Activated CD8-positive, alpha-beta T cell treated with anti-CD3 and anti-CD28 coated beads for 36 hours (primary cell): Measurements from ENCODE around the gene DLX3. TPM values are rescaled to one million over a fixed set of nuclear protein-coding genes. Genes with fewer than 3 reads are reported as not detected.
"Not testable (repeated sequence)": the region's sequence is repeated elsewhere in the genome, so short reads cannot be mapped to it uniquely, and the experiment has no call there.

Experiments used
- ATAC-seq: fragments of 200-7000 bp; cut with Tn5 transposase; one replicate; pipeline ENCODE4 v1.10.0; 2021; ENCODE audit warnings: mild to moderate bottlenecking, moderate library complexity
- CTCF ChIA-PET: fragments of 350-600 bp; sonication (Branson Sonifier 250); formaldehyde crosslinking; loops from one replicate; lab custom pipeline; 2021; ENCODE audit warnings: antibody characterized with exemption; lab: Charles Lee
- POLR2A ChIA-PET: fragments of 350-600 bp; sonication (Branson Sonifier 250); formaldehyde crosslinking; loops from one replicate; lab custom pipeline; 2021; ENCODE audit warnings: antibody characterized with exemption; lab: Charles Lee
- DNase-seq: peaks from one replicate; pipeline ENCODE4 v3.0.0-alpha.2; 2020
- H3K27ac Mint-ChIP-seq: one replicate; pipeline ENCODE4 v1.8.0; 2021; ENCODE audit warnings: mild to moderate bottlenecking, mixed read lengths
- H3K27me3 Mint-ChIP-seq: one replicate; pipeline ENCODE4 v1.8.0; 2021; ENCODE audit warnings: mixed read lengths
- H3K36me3 Mint-ChIP-seq: one replicate; pipeline ENCODE4 v1.8.0; 2021; ENCODE audit warnings: low read depth, mixed read lengths
- H3K4me1 Mint-ChIP-seq: one replicate; pipeline ENCODE4 v1.8.0; 2021; ENCODE audit warnings: low read depth, mixed read lengths
- H3K4me3 Mint-ChIP-seq: one replicate; pipeline ENCODE4 v1.8.0; 2021; ENCODE audit warnings: mild to moderate bottlenecking, moderate library complexity, mixed read lengths
- H3K9me3 Mint-ChIP-seq: one replicate; pipeline ENCODE4 v1.8.0; 2021; ENCODE audit warnings: mixed read lengths
- intact Hi-C: fragments of 100-400 bp; cut with micrococcal nuclease; formaldehyde crosslinking; loops from one replicate; pipeline ENCODE4 v1.10.0; 2022
- total RNA-seq, 2 experiments: library from RNA; stranded (reverse); gene quantifications; one replicate each; pipeline ENCODE4 v1.2.3, GENCODE V29; 2021
- TF ChIP-seq, protein P1 (sequence below): fragments of 200-600 bp; IDR thresholded peaks from one replicate; pipeline ENCODE4 v1.8.0; 2022; ENCODE audit warnings: antibody characterized with exemption, mild to moderate bottlenecking

DLX3 gene
- total RNA-seq: not detected

DNA sequence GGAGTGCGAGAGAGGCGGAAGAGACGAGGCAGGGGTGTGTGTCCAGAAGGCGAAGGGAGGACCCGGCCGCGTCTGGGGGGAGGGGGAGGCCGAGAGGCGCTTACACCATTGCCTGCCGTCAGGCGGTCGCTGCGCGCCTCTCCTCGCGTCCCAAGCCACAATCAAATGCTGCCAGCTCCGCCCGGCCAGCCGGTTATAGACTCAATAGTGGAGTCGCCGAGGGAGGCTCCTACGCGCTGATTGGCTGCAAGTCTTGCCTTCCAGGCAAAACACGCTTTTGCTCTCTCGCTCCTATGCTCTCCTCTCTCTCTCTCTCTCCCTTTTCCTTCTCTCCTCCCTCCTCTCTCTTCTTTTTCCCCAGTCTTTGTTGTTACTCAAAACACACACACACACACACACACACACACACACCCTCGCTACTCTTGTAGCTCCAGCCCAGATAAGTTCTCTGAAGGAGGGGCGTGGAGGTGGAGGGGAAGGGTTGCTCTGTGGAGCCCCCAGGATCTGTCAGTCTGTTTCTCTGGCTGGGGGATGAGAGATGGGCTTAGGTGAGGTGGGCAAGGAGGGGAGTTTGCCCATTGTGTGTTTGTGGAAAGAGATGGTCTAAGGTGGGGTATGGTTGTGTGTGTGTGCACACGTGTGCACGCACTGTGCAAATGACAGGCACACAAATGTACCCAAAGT is at the start of gene DLX3:
DLX3 (minus strand) TSS at position 170 of the 684 bp plus-strand sequence. CDS start 226 bp downstream, outside the sequence.
- DNase-seq (peak; percentile 49), ATAC-seq (peak; percentile 14)
- Mint-ChIP-seq H3K27ac (no peak within 1 kb of the TSS), H3K4me3 (peak within 1 kb of the TSS; percentile 64), H3K27me3 (peaks cover 69% of the 10 kb centered on the region), H3K9me3 (no peaks in the 10 kb centered on the region), H3K36me3 (no peaks in the 10 kb centered on the region), H3K4me1 (peaks cover 22% of the 10 kb centered on the region)
- intact Hi-C loops: loop anchor here (5.0 to 10.0 kb wide), 3 partner anchors 113 to 420 kb away; partner anchors contain the start of gene NXPH3
- ChIA-PET CTCF (interaction anchor here (0.7 to 7.4 kb wide), 22 partner anchors 6 to 425 kb away, joined by 3 to 172 read pairs (median 14); no protein-coding TSS in a partner anchor), POLR2A (interaction anchor here (0.6 to 2.1 kb wide), 2 partner anchors 43 to 101 kb away, joined by 4 to 6 read pairs; no protein-coding TSS in a partner anchor)
- TF ChIP-seq, protein P1, sequence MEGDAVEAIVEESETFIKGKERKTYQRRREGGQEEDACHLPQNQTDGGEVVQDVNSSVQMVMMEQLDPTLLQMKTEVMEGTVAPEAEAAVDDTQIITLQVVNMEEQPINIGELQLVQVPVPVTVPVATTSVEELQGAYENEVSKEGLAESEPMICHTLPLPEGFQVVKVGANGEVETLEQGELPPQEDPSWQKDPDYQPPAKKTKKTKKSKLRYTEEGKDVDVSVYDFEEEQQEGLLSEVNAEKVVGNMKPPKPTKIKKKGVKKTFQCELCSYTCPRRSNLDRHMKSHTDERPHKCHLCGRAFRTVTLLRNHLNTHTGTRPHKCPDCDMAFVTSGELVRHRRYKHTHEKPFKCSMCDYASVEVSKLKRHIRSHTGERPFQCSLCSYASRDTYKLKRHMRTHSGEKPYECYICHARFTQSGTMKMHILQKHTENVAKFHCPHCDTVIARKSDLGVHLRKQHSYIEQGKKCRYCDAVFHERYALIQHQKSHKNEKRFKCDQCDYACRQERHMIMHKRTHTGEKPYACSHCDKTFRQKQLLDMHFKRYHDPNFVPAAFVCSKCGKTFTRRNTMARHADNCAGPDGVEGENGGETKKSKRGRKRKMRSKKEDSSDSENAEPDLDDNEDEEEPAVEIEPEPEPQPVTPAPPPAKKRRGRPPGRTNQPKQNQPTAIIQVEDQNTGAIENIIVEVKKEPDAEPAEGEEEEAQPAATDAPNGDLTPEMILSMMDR: no peak

DNA sequence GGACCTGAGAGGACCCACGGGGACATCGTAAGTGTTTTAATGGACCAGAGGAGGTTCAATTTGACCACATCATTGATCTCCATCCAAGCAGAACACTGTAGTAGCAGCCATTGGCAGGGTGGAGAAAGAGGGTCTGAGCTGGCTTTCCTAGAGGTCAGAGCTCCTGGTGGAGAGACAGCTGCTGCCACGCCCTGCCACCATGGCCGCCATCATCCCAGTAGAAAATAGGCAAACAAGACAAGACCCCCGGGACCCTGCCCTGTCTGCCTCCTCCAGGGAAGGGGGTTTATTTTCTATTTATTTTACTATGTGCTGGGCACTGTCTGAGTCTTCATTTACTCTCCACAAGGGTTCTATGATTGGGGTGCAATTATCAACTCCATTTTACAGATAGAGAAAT is 49.5 kb upstream of the DLX3 start:
- DNase-seq (no peak), ATAC-seq (no peak)
- ChIA-PET CTCF (no interaction called here), POLR2A (interaction anchor here (1.0 to 1.2 kb wide), 2 partner anchors 11 to 50 kb away, joined by 3 read pairs; partner anchors contain the start of gene PDK2)
- H3K27me3 Mint-ChIP-seq: peaks cover 4% of the 10 kb centered on the region
- TF ChIP-seq, protein P1: no peak
- no peaks in the 10 kb centered on the region for H3K9me3 Mint-ChIP-seq
- H3K27ac Mint-ChIP-seq: no peak overlapping the region
- H3K4me1 Mint-ChIP-seq: peaks cover 5% of the 10 kb centered on the region
- no peaks in the 10 kb centered on the region for H3K36me3 Mint-ChIP-seq
- intact Hi-C loops: no loop called here
- H3K4me3 Mint-ChIP-seq: no peak overlapping the region

DNA sequence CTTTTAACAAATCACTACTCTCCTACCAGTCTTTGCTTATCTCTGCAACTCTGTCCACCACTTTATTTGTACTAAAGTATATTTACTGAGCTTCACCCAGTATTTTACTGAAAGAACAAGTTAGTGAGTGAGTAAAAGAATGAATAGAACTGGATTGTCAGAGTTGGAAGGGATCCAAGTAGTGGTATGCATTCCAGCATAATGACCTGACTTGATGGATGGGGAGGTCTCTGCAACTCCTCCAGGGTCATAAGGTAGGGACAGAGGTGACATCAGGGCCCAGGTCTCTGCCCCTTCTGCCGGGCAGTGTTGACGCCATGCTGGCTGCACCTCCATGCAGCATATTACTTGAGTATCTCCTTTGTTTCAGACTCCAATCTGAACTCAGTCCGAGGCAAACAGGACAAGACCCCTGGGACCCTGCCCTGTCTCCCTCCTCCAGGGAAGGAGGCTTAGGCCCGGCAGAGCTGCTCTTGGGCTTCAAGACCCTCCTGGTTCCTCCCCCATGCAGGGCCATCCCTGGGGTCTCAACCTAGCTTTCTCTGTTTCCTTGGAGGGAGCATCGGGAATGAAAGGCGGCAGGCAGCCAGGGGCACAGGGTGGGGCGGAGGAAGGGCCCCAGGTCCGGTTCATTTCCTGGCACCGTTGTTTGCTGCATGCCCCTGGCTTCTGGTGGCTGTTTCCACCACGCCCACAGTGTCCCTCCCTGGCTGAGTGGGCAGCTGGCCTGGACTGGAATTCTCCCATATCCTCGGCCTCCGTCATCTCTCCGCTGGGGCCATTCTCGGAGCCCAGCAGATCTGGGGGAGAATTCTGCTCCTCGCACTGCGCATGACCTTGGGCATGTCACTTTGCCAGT is 48.5 kb upstream of the DLX3 start:
- H3K4me3 Mint-ChIP-seq: no peak overlapping the region
- no peaks in the 10 kb centered on the region for H3K36me3 Mint-ChIP-seq
- no peak for ATAC-seq
- intact Hi-C loops: no loop called here
- DNase-seq: no peak
- CTCF ChIA-PET: no interaction called here
- no peaks in the 10 kb centered on the region for H3K9me3 Mint-ChIP-seq
- POLR2A ChIA-PET: interaction anchor here (1.0 kb wide), 1 partner anchor 30 kb away, joined by 3 read pairs; no protein-coding TSS in a partner anchor
- H3K27ac Mint-ChIP-seq: no peak overlapping the region
- TF ChIP-seq, protein P1: no peak
- peaks cover 5% of the 10 kb centered on the region for H3K4me1 Mint-ChIP-seq
- peaks cover 4% of the 10 kb centered on the region for H3K27me3 Mint-ChIP-seq

DNA sequence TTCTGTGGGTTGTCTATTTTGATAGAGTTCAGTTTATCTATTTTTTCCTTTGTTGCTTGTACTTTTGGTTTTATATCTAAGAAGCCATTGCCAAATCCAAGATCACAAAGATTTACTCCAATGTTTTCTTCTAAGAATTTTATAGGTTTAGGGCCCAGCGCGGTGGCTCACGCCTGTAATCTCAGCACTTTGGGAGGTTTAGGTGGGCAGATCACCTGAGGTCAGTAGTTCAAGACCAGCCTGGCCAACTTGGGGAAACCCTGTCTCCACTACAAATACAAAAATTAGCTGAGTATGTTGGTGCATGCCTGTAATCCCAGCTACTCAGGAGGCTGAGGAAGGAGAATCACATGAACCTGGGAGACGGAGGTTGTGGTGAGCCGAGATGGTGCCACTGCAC is 47.2 kb upstream of the DLX3 start:
- TF ChIP-seq, protein P1: no peak

DNA sequence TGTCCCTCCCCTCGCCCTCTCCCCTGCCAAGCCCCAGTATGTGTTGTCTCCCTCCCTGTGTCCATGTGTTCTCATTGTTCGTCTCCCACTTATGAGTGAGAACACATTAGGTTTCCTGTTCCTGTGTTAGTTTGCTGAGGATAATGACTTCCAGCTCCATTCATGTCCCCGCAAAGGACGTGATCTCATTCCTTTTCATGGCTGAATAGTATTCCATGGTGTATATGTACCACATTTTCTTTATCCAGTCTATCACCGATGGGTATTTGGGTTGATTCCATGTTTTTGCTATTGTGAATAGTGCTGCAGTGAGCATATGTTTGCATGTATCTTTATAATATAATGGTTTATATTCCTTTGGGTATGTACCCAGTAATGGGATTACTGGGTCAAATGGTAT is 45.5 kb upstream of the DLX3 start:
- DNase-seq, H3K27ac Mint-ChIP-seq, H3K36me3 Mint-ChIP-seq, H3K27me3 Mint-ChIP-seq, H3K4me3 Mint-ChIP-seq, POLR2A ChIA-PET, ATAC-seq, intact Hi-C loops, H3K4me1 Mint-ChIP-seq, H3K9me3 Mint-ChIP-seq: not testable (repeated sequence)
- CTCF ChIA-PET: interaction anchor here (2.2 to 3.5 kb wide), 2 partner anchors 46 to 54 kb away, joined by 8 to 17 read pairs; no protein-coding TSS in a partner anchor

More for the DNA sequence above, 47.2 kb upstream of the DLX3 start:
- CTCF ChIA-PET: no interaction called here
- Mint-ChIP-seq H3K27ac (no peak overlapping the region), H3K9me3 (no peaks in the 10 kb centered on the region), H3K36me3 (no peaks in the 10 kb centered on the region), H3K27me3 (peaks cover 4% of the 10 kb centered on the region), H3K4me3 (no peak overlapping the region), H3K4me1 (peaks cover under 1% of the 10 kb centered on the region)
- POLR2A ChIA-PET: no interaction called here
- DNase-seq: no peak
- intact Hi-C loops: no loop called here
- ATAC-seq: no peak
